IMR-90 (cell line): ENCODE measurements around the gene KCNJ3. TPM values are rescaled to one million over a fixed set of nuclear protein-coding genes. Genes with fewer than 3 reads are reported as not detected.

Experiments used
- ATAC-seq: fragments of 200-7000 bp; cut with Tn5 transposase; 2 replicates; pipeline ENCODE4 v1.9.1; 2020; ENCODE audit warnings: low read depth, mild to moderate bottlenecking, moderate library complexity
- BruUV-seq: library from RNA; stranded (reverse); fragments of 400-500 nt; replicated peaks from 2 replicates; lab custom pipeline; 2021; lab: Mats Ljungman, UMichigan
- CTCF ChIA-PET: fragments of 300-600 bp; formaldehyde crosslinking; extraction: SDS; loops from one replicate; lab custom pipeline; 2021; ENCODE audit warnings: antibody characterized with exemption; lab: Yijun Ruan, JAX
- POLR2A ChIA-PET: fragments of 300-600 bp; sonication (Branson Sonifier 250); formaldehyde crosslinking; loops from one replicate; lab custom pipeline; 2022; ENCODE audit warnings: antibody characterized with exemption; ENCODE audit not compliant: unreplicated experiment; lab: Charles Lee
- DNase-seq: peaks from one replicate; pipeline ENCODE4 v3.0.0; 2013
- H2AFZ ChIP-seq: replicated peaks from 2 replicates; pipeline ENCODE3; 2013; ENCODE audit warnings: low read length, mild to moderate bottlenecking; ENCODE audit not compliant: poor library complexity
- H2AK5ac ChIP-seq: 2 replicates; pipeline ENCODE4 v1.6.1; 2013; ENCODE audit warnings: low read depth, low read length, inconsistent platforms
- H2AK9ac ChIP-seq: replicated peaks from 2 replicates; pipeline ENCODE3; 2013; ENCODE audit warnings: mild to moderate bottlenecking, low read depth, low read length, moderate library complexity; ENCODE audit not compliant: poor library complexity
- H2BK120ac ChIP-seq: 2 replicates; pipeline ENCODE4 v1.6.1; 2013; ENCODE audit warnings: low read depth, low read length, inconsistent platforms
- H2BK15ac ChIP-seq: 3 replicates; pipeline ENCODE4 v1.6.1; 2013; ENCODE audit warnings: low read depth, low read length, inconsistent platforms
- H2BK20ac ChIP-seq: 2 replicates; pipeline ENCODE4 v1.6.1; 2013; ENCODE audit warnings: low read depth, mild to moderate bottlenecking, inconsistent platforms, low read length, moderate library complexity
- H2BK5ac ChIP-seq: 2 replicates; pipeline ENCODE4 v1.6.1; 2013; ENCODE audit warnings: mild to moderate bottlenecking, low read depth, low read length, inconsistent platforms; ENCODE audit not compliant: poor library complexity, severe bottlenecking
- H3K14ac ChIP-seq: replicated peaks from 2 replicates; pipeline ENCODE4 v1.6.1; 2013; ENCODE audit warnings: low read depth, low read length, inconsistent platforms
- H3K18ac ChIP-seq: 2 replicates; pipeline ENCODE4 v1.6.1; 2013; ENCODE audit warnings: low read depth, low read length, control low read depth
- H3K23ac ChIP-seq: 2 replicates; pipeline ENCODE4 v1.6.1; 2013; ENCODE audit warnings: low read depth, low read length, inconsistent platforms
- H3K27ac ChIP-seq: 2 replicates; pipeline ENCODE4 v1.5.1; 2013; ENCODE audit warnings: mild to moderate bottlenecking, control low read depth, low read length; ENCODE audit not compliant: insufficient read depth
- H3K27me3 ChIP-seq: 2 replicates; pipeline ENCODE4 v1.6.1; 2013; ENCODE audit warnings: low read length; ENCODE audit not compliant: control insufficient read depth, insufficient read depth
- H3K36me3 ChIP-seq: 2 replicates; pipeline ENCODE4 v1.6.1; 2013; ENCODE audit warnings: low read length, mixed read lengths; ENCODE audit not compliant: control insufficient read depth, insufficient read depth
- H3K4ac ChIP-seq: 2 replicates; pipeline ENCODE4 v1.6.1; 2013; ENCODE audit warnings: low read depth, low read length, inconsistent platforms
- H3K4me1 ChIP-seq: 2 replicates; pipeline ENCODE4 v1.6.1; 2013; ENCODE audit warnings: low read length, mixed read lengths; ENCODE audit not compliant: control insufficient read depth, insufficient read depth
- H3K4me2 ChIP-seq: 2 replicates; pipeline ENCODE4 v1.6.1; 2013; ENCODE audit warnings: low read depth, mild to moderate bottlenecking, control low read depth, low read length, moderate library complexity
- H3K4me3 ChIP-seq: 2 replicates; pipeline ENCODE4 v1.5.1; 2013; ENCODE audit warnings: low read depth, mild to moderate bottlenecking, control low read depth, low read length, moderate library complexity; ENCODE audit not compliant: insufficient read depth
- H3K56ac ChIP-seq: 2 replicates; pipeline ENCODE4 v1.6.1; 2013; ENCODE audit warnings: low read length, inconsistent platforms; ENCODE audit not compliant: insufficient read depth; ENCODE audit errors: extremely low read depth
- H3K79me1 ChIP-seq, 2 experiments: 2 replicates each; pipeline ENCODE4 v1.6.1; 2013; ENCODE audit warnings: low read length in 2 of 2, inconsistent platforms in 1 of 2, low read depth in 1 of 2
- H3K9ac ChIP-seq: 2 replicates; pipeline ENCODE4 v1.6.1; 2013; ENCODE audit warnings: low read depth, low read length, control low read depth
- H3K9me1 ChIP-seq: 2 replicates; pipeline ENCODE4 v1.6.1; 2013; ENCODE audit warnings: low read length, inconsistent platforms; ENCODE audit not compliant: insufficient read depth
- H3K9me3 ChIP-seq: 2 replicates; pipeline ENCODE4 v1.6.1; 2013; ENCODE audit warnings: low read length; ENCODE audit not compliant: control insufficient read depth, insufficient read depth
- H4K20me1 ChIP-seq: 2 replicates; pipeline ENCODE4 v1.6.1; 2013; ENCODE audit warnings: low read length, inconsistent platforms; ENCODE audit not compliant: insufficient read depth
- H4K5ac ChIP-seq: 2 replicates; pipeline ENCODE4 v1.6.1; 2013; ENCODE audit warnings: mild to moderate bottlenecking, low read depth, low read length, control low read depth
- H4K8ac ChIP-seq, 2 experiments: 2 replicates each; pipeline ENCODE4 v1.6.1; 2013; ENCODE audit warnings: low read depth in 2 of 2, low read length in 2 of 2, control low read depth in 1 of 2, inconsistent platforms in 1 of 2
- H4K91ac ChIP-seq: 2 replicates; pipeline ENCODE4 v1.6.1; 2013; ENCODE audit warnings: low read depth, low read length, inconsistent platforms; ENCODE audit not compliant: insufficient read depth
- CEBPB ChIP-seq: IDR thresholded peaks from 2 replicates; pipeline ENCODE4 v1.6.1; 2012; ENCODE audit warnings: low read depth, low read length, improper control_type of control experiment
- CHD1 ChIP-seq: IDR thresholded peaks from 2 replicates; pipeline ENCODE4 v1.6.1; 2012; ENCODE audit warnings: low read depth, low read length, improper control_type of control experiment
- CTCF ChIP-seq: conservative IDR thresholded peaks from 2 replicates; pipeline ENCODE4 v1.5.1; 2012; ENCODE audit warnings: mild to moderate bottlenecking, low read depth, low read length, improper control_type of control experiment
- ELK1 ChIP-seq: fragments of 150-350 bp; IDR thresholded peaks from 2 replicates; pipeline ENCODE4 v1.6.1; 2016; ENCODE audit warnings: low read depth, mild to moderate bottlenecking, low read length, moderate library complexity, borderline replicate concordance
- FOS ChIP-seq: fragments of 150-350 bp; IDR thresholded peaks from 2 replicates; pipeline ENCODE4 v1.6.1; 2016; ENCODE audit warnings: low read depth, low read length
- MAFK ChIP-seq: IDR thresholded peaks from 2 replicates; pipeline ENCODE4 v1.6.1; 2012; ENCODE audit warnings: low read depth, low read length, improper control_type of control experiment
- MXI1 ChIP-seq: IDR thresholded peaks from 2 replicates; pipeline ENCODE4 v1.6.1; 2012; ENCODE audit warnings: low read depth, mild to moderate bottlenecking, low read length, moderate library complexity, borderline replicate concordance
- POLR2A ChIP-seq: IDR thresholded peaks from 2 replicates; pipeline ENCODE4 v1.6.1; 2012; ENCODE audit warnings: mild to moderate bottlenecking, low read depth, low read length
- RAD21 ChIP-seq: IDR thresholded peaks from 2 replicates; pipeline ENCODE4 v1.6.1; 2012; ENCODE audit warnings: low read length, improper control_type of control experiment
- RFX5 ChIP-seq: IDR thresholded peaks from 2 replicates; pipeline ENCODE4 v1.8.0; 2012; ENCODE audit warnings: low read depth, mild to moderate bottlenecking, low read length, moderate library complexity
- SMC3 ChIP-seq: fragments of 150-350 bp; IDR thresholded peaks from 2 replicates; pipeline ENCODE4 v1.6.1; 2016; ENCODE audit warnings: low read depth, mild to moderate bottlenecking, antibody characterized with exemption, low read length, moderate library complexity
- dilution Hi-C: fragments of 300-500 bp; cut with HindIII; formaldehyde crosslinking; loops from one replicate; pipeline ENCODE4 v1.14.3; 2018; ENCODE audit warnings: low sequenced_read_pairs; ENCODE audit not compliant: unreplicated experiment
- in situ Hi-C: fragments of 300-500 bp; cut with MboI; formaldehyde crosslinking; loops from 3 replicates; pipeline ENCODE4 v1.14.3; 2019; ENCODE audit warnings: low sequenced_read_pairs, inconsistent platforms, mixed read lengths
- intact Hi-C: fragments of 100-400 bp; cut with micrococcal nuclease; formaldehyde crosslinking; loops from 2 replicates; pipeline ENCODE4 v1.10.0; 2022
- polyA plus RNA-seq, 3 experiments: library from polyadenylated mRNA; depleted of rRNA; stranded (reverse); fragments of >200 nt; gene quantifications; 2 replicates each; pipeline ENCODE4 v1.2.3, GENCODE V29; 2012; ENCODE audit warnings: low replicate concordance in 1 of 3
- total RNA-seq: library from RNA; depleted of rRNA; stranded (reverse); fragments of >200 nt; gene quantifications from 2 replicates; pipeline ENCODE4 v1.2.3, GENCODE V29; 2012

Gene KCNJ3
- total and polyA plus RNA-seq, 2 of the 4 experiments (the other 2 are of a cell fraction) = not detected

GRCh38 chr2:154850532-154850931 lies 152.0 kb downstream of the KCNJ3 start:
- Histone ChIP-seq H3K27me3 (no peaks in the 10 kb centered on the region), H3K9me3 (no peaks in the 10 kb centered on the region), H3K36me3 (no peaks in the 10 kb centered on the region), H3K9me1 (no peaks in the 10 kb centered on the region), H3K4ac (no peak overlapping the region), H4K20me1 (no peaks in the 10 kb centered on the region), H3K18ac (no peak overlapping the region), H2BK15ac (no peak overlapping the region), H3K9ac (no peak overlapping the region), H2AFZ (no peak overlapping the region), H4K5ac (no peak overlapping the region), H2AK5ac (no peak overlapping the region), H3K4me1 (no peaks in the 10 kb centered on the region), H4K8ac (no peak overlapping the region), H3K27ac (no peak overlapping the region), H3K4me2 (no peak overlapping the region), H2AK9ac (no peak overlapping the region), H4K91ac (no peak overlapping the region), H3K79me1 (no peaks in the 10 kb centered on the region), H3K56ac (no peak overlapping the region), H2BK5ac (no peak overlapping the region), H3K14ac (no peak overlapping the region), H3K23ac (no peak overlapping the region), H2BK20ac (no peak overlapping the region), H3K4me3 (no peak overlapping the region), H2BK120ac (no peak overlapping the region)
- TF ChIP-seq MAFK (no peak), SMC3 (no peak), RFX5 (no peak), CHD1 (no peak), POLR2A (no peak), ELK1 (no peak), FOS (no peak), CTCF (no peak), MXI1 (no peak), RAD21 (no peak), CEBPB (no peak)
- in situ Hi-C loops = no loop called here
- ChIA-PET CTCF (no interaction called here), POLR2A (no interaction called here)
- DNase-seq = no peak
- dilution Hi-C loops = no loop called here
- intact Hi-C loops = no loop called here
- BruUV-seq = no TSS peak
- ATAC-seq = no peak
